C4-2B (cell line): ENCODE data around the gene PTGER2.

Experiments used
- H3K27ac ChIP-seq: fragments of 450-650 bp; 2 replicates; pipeline ENCODE4 v1.5.1; 2017
- ZFX ChIP-seq: fragments of 450-650 bp; IDR thresholded peaks from 2 replicates; pipeline ENCODE4 v1.6.1; 2017
- TF ChIP-seq, protein P1 (sequence below): fragments of 450-650 bp; conservative IDR thresholded peaks from 2 replicates; pipeline ENCODE4 v1.5.1; 2017; ENCODE audit warnings: mild to moderate bottlenecking

Gene PTGER2

DNA sequence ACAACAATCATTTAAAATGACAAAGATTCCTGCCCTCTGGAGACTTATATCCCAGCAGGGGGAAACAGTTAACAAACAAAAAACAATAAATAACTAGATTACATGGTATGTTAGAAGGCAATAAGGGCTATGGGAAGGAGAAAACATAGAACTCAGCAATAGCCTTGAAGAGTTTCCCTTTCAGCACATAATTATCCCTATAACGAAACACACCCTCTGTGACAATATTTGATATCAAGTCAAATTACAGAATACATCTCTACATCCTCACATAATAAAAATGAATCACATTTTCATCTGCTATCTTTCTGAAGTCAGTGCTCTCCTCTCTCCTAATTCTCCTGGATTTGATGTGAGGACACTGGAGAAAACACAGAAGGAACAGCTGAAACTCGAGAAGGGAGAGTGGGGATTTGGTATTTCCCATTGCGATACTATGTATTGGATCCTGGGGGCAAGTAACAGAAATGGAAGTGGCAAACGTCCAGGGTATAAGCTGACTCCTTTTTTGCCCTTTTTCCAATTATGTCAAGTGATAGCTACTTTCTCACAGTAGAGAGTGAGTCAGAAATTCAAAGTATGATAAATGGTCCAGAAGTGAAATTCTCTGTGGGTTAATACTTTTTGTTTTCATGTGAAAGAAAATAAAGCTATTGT, 9.7 kb upstream of the PTGER2 start:
- TF ChIP-seq, protein P1, sequence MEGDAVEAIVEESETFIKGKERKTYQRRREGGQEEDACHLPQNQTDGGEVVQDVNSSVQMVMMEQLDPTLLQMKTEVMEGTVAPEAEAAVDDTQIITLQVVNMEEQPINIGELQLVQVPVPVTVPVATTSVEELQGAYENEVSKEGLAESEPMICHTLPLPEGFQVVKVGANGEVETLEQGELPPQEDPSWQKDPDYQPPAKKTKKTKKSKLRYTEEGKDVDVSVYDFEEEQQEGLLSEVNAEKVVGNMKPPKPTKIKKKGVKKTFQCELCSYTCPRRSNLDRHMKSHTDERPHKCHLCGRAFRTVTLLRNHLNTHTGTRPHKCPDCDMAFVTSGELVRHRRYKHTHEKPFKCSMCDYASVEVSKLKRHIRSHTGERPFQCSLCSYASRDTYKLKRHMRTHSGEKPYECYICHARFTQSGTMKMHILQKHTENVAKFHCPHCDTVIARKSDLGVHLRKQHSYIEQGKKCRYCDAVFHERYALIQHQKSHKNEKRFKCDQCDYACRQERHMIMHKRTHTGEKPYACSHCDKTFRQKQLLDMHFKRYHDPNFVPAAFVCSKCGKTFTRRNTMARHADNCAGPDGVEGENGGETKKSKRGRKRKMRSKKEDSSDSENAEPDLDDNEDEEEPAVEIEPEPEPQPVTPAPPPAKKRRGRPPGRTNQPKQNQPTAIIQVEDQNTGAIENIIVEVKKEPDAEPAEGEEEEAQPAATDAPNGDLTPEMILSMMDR: no peak
- no peak for TF ChIP-seq ZFX
- H3K27ac ChIP-seq: no peak overlapping the region

DNA sequence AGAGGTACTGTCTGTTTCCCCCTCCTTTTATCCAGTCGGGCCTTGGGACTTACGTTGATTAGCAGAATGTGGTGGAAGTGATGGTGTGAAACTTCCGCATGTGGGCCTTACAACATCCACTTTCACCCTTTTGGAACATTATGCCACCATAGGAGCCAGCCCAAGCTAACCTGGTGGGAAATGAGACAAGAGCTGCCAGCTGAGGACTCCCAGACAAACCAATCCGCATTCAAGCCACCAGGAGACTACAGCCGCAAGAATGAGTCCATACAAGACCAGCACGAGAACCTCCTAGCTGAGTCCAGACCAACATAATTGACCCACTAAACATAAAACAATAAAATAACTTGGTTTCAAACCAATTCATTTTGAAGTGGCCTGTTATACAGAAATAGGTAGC, 9.1 kb upstream of the PTGER2 start:
- TF ChIP-seq ZFX: no peak
- TF ChIP-seq, protein P1: no peak

DNA sequence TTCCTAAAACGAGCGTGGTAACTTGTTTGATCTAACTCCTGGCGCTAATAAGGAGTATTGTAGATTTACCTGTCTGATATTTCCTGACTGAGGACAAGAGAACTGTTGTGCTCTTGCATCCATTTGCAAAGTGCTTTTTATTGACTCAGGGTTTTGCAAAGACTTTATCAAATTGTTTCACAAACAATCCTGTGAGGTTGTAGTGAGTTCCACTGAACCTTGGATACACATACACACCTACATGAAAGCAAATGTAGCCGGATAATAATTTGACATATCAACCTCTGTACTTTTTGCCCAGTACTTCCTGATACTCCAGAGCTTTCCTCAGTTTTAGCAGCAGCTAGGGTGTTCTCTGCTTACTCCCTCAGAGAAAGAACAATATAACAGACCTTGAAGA, 6.7 kb upstream of the PTGER2 start:
- H3K27ac ChIP-seq: no peak overlapping the region
- TF ChIP-seq ZFX: no peak
- TF ChIP-seq, protein P1: no peak

More for the DNA sequence above, 9.1 kb upstream of the PTGER2 start:
- no peak overlapping the region for H3K27ac ChIP-seq

DNA sequence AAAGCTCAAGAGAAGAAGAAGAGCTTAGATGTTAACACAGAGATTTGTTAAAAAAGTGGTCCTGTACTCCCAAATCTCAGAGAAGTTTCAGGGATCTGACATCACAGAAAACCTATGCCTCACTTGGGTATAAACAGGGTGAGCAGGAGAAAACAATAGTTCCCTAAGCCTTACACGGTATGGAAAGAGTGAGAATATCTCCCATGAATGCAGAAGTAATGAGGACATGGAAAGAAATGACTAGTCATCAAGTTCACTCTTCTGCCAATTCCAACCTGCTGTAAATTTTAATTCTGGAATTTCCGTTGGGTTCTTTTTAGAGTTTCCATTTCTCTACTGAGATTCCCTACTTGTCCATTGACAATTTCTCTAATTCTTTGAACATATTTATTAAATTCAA, 6.2 kb upstream of the PTGER2 start:
- no peak for TF ChIP-seq ZFX
- TF ChIP-seq, protein P1: no peak
- H3K27ac ChIP-seq: no peak overlapping the region

DNA sequence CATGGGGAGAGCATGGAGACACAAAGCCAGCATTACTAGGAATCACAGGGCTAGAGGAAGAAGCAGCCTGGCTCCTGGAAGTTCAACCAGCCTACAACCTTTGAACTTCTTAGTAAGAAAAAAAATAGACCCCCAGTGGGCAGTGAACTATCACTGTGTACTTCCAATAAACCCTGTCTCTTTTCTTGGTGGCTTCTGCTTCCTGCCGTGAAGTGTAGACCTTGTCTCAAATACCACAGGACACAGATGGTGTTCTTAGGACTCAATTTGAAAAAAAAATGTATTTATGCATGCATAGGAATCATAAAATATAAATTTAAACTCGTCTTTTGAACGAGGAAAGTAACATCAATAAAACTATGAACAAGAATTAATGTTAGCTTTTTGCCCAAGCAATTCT, 3.6 kb upstream of the PTGER2 start:
- TF ChIP-seq, protein P1: no peak
- TF ChIP-seq ZFX: no peak
- no peak overlapping the region for H3K27ac ChIP-seq

DNA sequence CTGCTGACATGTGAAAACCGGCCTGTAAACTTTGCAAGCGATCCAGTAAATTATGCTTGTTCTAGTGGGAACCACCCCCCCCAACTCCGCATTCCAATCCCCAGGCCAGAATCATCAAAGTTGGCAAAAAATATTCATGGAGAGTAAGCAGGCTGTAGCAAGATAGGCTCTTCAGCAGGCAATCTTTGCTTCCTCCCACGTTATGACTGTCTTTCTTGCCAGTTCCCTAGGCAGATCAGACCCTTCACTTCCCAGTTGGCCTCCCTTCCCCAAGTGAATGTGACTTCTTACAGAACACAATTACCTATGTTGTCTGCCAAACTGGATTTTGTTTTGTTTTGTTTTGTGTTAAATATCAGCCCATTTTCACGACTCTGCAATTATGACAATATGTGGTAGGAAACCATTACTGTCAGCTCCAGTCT, 1.2 kb upstream of the PTGER2 start:
- TF ChIP-seq, protein P1: no peak
- TF ChIP-seq ZFX: no peak
- H3K27ac ChIP-seq: no peak overlapping the region

DNA sequence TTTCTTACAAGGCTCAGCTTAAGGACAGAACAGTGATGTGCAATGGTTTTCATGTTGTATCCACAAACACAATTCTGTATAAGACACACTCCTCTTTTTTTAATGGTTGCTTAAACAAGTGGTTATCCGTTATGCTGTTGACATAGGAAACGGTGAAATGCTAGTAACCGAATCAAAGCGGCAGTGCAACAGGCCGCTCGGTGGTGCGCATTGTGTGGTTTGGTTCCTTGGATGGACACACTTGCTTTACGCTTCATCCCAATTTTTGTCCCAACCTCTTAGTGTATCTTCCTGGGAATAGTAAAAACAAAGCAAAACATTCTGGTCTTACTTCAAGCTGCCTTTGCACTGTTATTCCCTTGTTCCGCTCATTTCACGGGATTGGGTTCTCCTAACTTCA, 650 bp upstream of the PTGER2 start:
- H3K27ac ChIP-seq: no peak overlapping the region
- TF ChIP-seq, protein P1: no peak
- no peak for TF ChIP-seq ZFX
